Panc1 (cell line): ENCODE data around the gene FAM117A.

Source experiments
- POLR2AphosphoS5 ChIP-seq: IDR thresholded peaks from 2 replicates; pipeline ENCODE4 v1.6.1; 2012; ENCODE audit warnings: mild to moderate bottlenecking, low read depth, low read length, moderate library complexity
- SIN3A ChIP-seq: IDR thresholded peaks from 2 replicates; pipeline ENCODE4 v1.6.1; 2012; ENCODE audit warnings: low read depth, mild to moderate bottlenecking, low read length, moderate library complexity, borderline replicate concordance; ENCODE audit not compliant: insufficient read depth
- TCF7L2 ChIP-seq: IDR thresholded peaks from 2 replicates; pipeline ENCODE4 v1.6.1; 2011; ENCODE audit warnings: mild to moderate bottlenecking, low read depth, low read length, inconsistent platforms
- TF ChIP-seq, protein P1 (sequence below): fragments of 450-650 bp; IDR thresholded peaks from 2 replicates; pipeline ENCODE4 v1.5.1; 2017; ENCODE audit warnings: mild to moderate bottlenecking
- TF ChIP-seq, protein P2 (sequence below), 2 experiments: IDR thresholded peaks; 2 replicates each; pipeline ENCODE4 v1.6.1; 2011 to 2012; ENCODE audit warnings: low read depth in 2 of 2, control low read depth in 1 of 2, low read length in 1 of 2, mild to moderate bottlenecking in 1 of 2, moderate library complexity in 1 of 2; ENCODE audit not compliant: insufficient read depth in 1 of 2

DNA sequence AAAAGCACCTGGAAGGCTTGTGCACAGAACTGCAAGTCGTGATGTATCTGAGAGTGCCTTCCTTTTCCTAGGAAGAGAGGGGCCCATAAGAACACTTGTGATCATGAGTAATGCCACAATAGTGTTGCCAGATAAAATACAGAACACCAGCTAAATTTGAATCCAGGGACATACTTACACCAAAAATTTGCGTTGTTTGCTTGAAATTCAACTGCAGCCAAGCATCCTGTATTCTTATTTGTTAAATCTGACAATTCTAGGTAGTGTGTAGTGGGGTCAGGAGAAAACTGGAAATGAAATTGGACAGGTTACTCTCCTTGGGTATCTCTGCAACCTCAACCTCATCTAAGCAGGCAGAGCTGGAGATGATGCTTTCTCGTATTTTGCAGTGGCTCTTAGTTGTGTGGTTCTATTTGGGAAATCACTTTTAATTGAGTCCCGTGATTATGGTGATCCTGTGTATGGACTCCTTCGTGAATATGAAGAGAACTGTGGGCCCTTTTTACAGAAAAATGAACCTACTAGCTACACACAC lies 68.2 kb downstream of the FAM117A start:
- TF ChIP-seq, protein P1, sequence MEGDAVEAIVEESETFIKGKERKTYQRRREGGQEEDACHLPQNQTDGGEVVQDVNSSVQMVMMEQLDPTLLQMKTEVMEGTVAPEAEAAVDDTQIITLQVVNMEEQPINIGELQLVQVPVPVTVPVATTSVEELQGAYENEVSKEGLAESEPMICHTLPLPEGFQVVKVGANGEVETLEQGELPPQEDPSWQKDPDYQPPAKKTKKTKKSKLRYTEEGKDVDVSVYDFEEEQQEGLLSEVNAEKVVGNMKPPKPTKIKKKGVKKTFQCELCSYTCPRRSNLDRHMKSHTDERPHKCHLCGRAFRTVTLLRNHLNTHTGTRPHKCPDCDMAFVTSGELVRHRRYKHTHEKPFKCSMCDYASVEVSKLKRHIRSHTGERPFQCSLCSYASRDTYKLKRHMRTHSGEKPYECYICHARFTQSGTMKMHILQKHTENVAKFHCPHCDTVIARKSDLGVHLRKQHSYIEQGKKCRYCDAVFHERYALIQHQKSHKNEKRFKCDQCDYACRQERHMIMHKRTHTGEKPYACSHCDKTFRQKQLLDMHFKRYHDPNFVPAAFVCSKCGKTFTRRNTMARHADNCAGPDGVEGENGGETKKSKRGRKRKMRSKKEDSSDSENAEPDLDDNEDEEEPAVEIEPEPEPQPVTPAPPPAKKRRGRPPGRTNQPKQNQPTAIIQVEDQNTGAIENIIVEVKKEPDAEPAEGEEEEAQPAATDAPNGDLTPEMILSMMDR = no peak; the same call in none of the 2 replicates
- TF ChIP-seq, protein P2, sequence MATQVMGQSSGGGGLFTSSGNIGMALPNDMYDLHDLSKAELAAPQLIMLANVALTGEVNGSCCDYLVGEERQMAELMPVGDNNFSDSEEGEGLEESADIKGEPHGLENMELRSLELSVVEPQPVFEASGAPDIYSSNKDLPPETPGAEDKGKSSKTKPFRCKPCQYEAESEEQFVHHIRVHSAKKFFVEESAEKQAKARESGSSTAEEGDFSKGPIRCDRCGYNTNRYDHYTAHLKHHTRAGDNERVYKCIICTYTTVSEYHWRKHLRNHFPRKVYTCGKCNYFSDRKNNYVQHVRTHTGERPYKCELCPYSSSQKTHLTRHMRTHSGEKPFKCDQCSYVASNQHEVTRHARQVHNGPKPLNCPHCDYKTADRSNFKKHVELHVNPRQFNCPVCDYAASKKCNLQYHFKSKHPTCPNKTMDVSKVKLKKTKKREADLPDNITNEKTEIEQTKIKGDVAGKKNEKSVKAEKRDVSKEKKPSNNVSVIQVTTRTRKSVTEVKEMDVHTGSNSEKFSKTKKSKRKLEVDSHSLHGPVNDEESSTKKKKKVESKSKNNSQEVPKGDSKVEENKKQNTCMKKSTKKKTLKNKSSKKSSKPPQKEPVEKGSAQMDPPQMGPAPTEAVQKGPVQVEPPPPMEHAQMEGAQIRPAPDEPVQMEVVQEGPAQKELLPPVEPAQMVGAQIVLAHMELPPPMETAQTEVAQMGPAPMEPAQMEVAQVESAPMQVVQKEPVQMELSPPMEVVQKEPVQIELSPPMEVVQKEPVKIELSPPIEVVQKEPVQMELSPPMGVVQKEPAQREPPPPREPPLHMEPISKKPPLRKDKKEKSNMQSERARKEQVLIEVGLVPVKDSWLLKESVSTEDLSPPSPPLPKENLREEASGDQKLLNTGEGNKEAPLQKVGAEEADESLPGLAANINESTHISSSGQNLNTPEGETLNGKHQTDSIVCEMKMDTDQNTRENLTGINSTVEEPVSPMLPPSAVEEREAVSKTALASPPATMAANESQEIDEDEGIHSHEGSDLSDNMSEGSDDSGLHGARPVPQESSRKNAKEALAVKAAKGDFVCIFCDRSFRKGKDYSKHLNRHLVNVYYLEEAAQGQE (IDR thresholded peaks at IDR 0.05; ENCODE audit: insufficient read depth in 1 of 2, low read depth in 2 of 2, low read length in 1 of 2) = no peak
- TF ChIP-seq POLR2AphosphoS5 (no peak), SIN3A (no peak), TCF7L2 (no peak)
